Measurements from ENCODE around the gene YAE1. TPM values are rescaled to one million over a fixed set of nuclear protein-coding genes. Genes with fewer than 3 reads are reported as not detected.

YAE1 gene
- total and polyA plus RNA-seq, 2 of the 8 experiments (the other 6 are each of a cell fraction or from before 2014, with no cell fraction given): 24.1 to 38.0 TPM

GRCh38 chr7:39531818-39532217 lies 34.4 kb upstream of the YAE1 start (continued):
- TF ChIP-seq CHD7 (IDR thresholded peaks at IDR 0.05; ENCODE audit: insufficient replicate concordance, low read length) (no peak), RNF2 (IDR thresholded peaks at IDR 0.05; ENCODE audit: borderline replicate concordance, low read depth, low read length, missing control alignments, poor library complexity, severe bottlenecking) (no peak), KDM1A (IDR thresholded peaks at IDR 0.05; ENCODE audit: borderline replicate concordance, low read length) (no peak)
